ENCODE results near the gene PM20D1.

DNA sequence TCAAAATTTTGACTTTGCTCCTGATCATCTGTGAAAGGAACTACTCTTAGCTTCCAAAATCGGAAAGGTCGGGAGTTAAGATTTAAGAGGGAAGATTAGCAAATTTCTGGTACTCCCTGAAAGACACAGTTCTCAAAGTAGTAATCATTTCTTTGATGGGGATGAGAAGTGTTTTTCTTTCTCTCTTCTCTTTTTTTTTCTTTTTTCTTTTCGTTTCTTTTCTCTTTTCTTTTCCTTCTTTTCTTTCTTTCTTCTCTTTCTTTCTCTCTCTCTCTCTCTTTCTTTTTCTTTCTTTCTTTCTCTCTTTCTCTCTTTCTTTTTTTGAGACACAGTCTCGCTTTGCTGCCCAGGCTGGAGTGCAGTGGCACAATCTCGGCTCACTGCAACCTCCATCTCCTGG, 69.6 kb downstream of the PM20D1 start:
- TF ChIP-seq, protein P1, sequence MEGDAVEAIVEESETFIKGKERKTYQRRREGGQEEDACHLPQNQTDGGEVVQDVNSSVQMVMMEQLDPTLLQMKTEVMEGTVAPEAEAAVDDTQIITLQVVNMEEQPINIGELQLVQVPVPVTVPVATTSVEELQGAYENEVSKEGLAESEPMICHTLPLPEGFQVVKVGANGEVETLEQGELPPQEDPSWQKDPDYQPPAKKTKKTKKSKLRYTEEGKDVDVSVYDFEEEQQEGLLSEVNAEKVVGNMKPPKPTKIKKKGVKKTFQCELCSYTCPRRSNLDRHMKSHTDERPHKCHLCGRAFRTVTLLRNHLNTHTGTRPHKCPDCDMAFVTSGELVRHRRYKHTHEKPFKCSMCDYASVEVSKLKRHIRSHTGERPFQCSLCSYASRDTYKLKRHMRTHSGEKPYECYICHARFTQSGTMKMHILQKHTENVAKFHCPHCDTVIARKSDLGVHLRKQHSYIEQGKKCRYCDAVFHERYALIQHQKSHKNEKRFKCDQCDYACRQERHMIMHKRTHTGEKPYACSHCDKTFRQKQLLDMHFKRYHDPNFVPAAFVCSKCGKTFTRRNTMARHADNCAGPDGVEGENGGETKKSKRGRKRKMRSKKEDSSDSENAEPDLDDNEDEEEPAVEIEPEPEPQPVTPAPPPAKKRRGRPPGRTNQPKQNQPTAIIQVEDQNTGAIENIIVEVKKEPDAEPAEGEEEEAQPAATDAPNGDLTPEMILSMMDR (IDR thresholded peaks at IDR 0.05): no peak
- TF ChIP-seq POLR2A (IDR thresholded peaks at IDR 0.05) (no peak), POLR2AphosphoS5 (IDR thresholded peaks at IDR 0.05) (no peak), EP300 (IDR thresholded peaks at IDR 0.05; ENCODE audit: low read depth) (no peak)
